Measurements from ENCODE around the gene BCR. TPM values are rescaled to one million over a fixed set of nuclear protein-coding genes. Genes with fewer than 3 reads are reported as not detected.

BCR gene
- total and polyA plus RNA-seq, 2 of the 13 experiments (the other 11 are each of a cell fraction or from before 2014, with no cell fraction given) = 19.9 to 33.6 TPM

DNA sequence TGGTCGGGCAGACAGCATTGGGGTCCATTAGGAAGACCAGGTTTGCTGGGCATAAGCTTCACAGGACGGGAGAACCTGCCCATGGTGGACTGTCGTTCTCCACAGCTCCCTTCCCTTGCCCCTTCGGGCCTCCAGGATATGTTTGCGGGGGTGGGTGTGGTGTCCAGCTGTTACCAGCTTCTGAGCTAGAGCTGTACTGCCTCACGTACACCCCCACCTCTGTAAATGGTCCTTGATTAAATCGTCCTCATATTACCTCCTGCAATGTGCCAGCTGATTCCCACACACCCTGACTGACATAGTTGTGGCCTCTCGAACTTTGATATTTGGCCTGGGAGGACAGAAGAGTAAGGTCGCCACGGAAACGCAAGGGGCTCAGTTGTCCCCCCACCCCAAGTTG, 16.2 kb upstream of the BCR start:
- no peaks in the 10 kb centered on the region for H3K79me2 ChIP-seq (ENCODE audit: insufficient read depth, low read length)
- H3K9ac ChIP-seq (ENCODE audit: insufficient read depth, low read depth, low read length) = no peak overlapping the region
- H3K4me1 ChIP-seq (ENCODE audit: insufficient read depth, low read length) = peaks cover 81% of the 10 kb centered on the region
- 11% methylated on average over 8 of the region's 11 CpGs for WGBS (ENCODE audit: low lambda C conversion rate)
- POLR2A ChIA-PET = interaction anchor here (1.1 kb wide), 1 partner anchor 19 kb away, joined by 4 read pairs; the partner anchor contains the start of gene RAB36
- H3K4me3 ChIP-seq (replicated peaks in 1 of 3; ENCODE audit: insufficient read depth in 1 of 3, low read depth in 2 of 3, low read length in 3 of 3) = peak overlapping the region in 1 of 3 experiments; percentile 42; a peak in 2 of 6 replicates
- H3K27ac ChIP-seq (ENCODE audit: extremely low read length, insufficient read depth, low read length) = peak overlapping the region; percentile 11
- no peak overlapping the region for H2AFZ ChIP-seq (ENCODE audit: low read length)
- intact Hi-C loops (cut with micrococcal nuclease; ENCODE audit: unreplicated experiment) = no loop called here
- no TSS peak for BruUV-seq (replicated peaks)
- peak; percentile 6; the same call in 2 of the 3 replicates for ATAC-seq
- no peak for FAIRE-seq
- H3K9me3 ChIP-seq (ENCODE audit: low read length) = no peaks in the 10 kb centered on the region
- DNase-seq (ENCODE audit: low spot score) = no peak
- in situ Hi-C loops (cut with HindIII; ENCODE audit: extremely low pct_ligation_motif_present, low pct_unique_long_range_greater_than_20kb) = loop anchor here (25.0 kb wide), 1 partner anchor 398 kb away; no protein-coding TSS in a partner anchor
- CTCF ChIA-PET (ENCODE audit: low intra/inter-chr PET ratio, low total read pairs) = no interaction called here
- no peaks in the 10 kb centered on the region for H3K27me3 ChIP-seq (ENCODE audit: control insufficient read depth in 1 of 2, insufficient read depth in 2 of 2, low read length in 2 of 2)
- H3K4me2 ChIP-seq (ENCODE audit: low read depth, low read length) = peak overlapping the region; percentile 60
- H3K36me3 ChIP-seq (replicated peaks in 1 of 2; ENCODE audit: control insufficient read depth in 1 of 2, insufficient read depth in 2 of 2, low read length in 2 of 2) = no peaks in the 10 kb centered on the region
- no peaks in the 10 kb centered on the region for H4K20me1 ChIP-seq (ENCODE audit: insufficient read depth, low read length)
- no peak for TF ChIP-seq YEATS4 (CRISPR knock-in tag; IDR thresholded peaks at IDR 0.05; ENCODE audit: borderline replicate concordance)
- no peak for TF ChIP-seq ZSCAN21 (CRISPR knock-in tag; IDR thresholded peaks at IDR 0.05; ENCODE audit: borderline replicate concordance)
- no peak for TF ChIP-seq NKX3-1 (CRISPR knock-in tag; IDR thresholded peaks at IDR 0.05)
- 0 out of 2 replicates have a peak, but pooled peaks have one; percentile 37 for TF ChIP-seq NFKB2 (CRISPR knock-in tag; IDR thresholded peaks at IDR 0.05; ENCODE audit: borderline replicate concordance)
- TF ChIP-seq ZNF652 (CRISPR knock-in tag; IDR thresholded peaks at IDR 0.05; ENCODE audit: borderline replicate concordance, low read depth) = no peak
- peak; percentile 57 for TF ChIP-seq HNF4A (CRISPR knock-in tag; IDR thresholded peaks at IDR 0.05)
- no peak for TF ChIP-seq HDAC1 (CRISPR knock-in tag; IDR thresholded peaks at IDR 0.05)
- no peak for TF ChIP-seq U2AF2 (IDR thresholded peaks at IDR 0.05; ENCODE audit: low read depth, low read length)
- 0 out of 2 replicates have a peak, but pooled peaks have one; percentile 8 for TF ChIP-seq ZBTB7A (CRISPR knock-in tag; IDR thresholded peaks at IDR 0.05)
- TF ChIP-seq ZC3H13 (CRISPR knock-in tag; IDR thresholded peaks at IDR 0.05) = 0 out of 2 replicates have a peak, but pooled peaks have one; percentile 40
- TF ChIP-seq, protein P1, sequence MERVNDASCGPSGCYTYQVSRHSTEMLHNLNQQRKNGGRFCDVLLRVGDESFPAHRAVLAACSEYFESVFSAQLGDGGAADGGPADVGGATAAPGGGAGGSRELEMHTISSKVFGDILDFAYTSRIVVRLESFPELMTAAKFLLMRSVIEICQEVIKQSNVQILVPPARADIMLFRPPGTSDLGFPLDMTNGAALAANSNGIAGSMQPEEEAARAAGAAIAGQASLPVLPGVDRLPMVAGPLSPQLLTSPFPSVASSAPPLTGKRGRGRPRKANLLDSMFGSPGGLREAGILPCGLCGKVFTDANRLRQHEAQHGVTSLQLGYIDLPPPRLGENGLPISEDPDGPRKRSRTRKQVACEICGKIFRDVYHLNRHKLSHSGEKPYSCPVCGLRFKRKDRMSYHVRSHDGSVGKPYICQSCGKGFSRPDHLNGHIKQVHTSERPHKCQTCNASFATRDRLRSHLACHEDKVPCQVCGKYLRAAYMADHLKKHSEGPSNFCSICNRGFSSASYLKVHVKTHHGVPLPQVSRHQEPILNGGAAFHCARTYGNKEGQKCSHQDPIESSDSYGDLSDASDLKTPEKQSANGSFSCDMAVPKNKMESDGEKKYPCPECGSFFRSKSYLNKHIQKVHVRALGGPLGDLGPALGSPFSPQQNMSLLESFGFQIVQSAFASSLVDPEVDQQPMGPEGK (CRISPR knock-in tag; IDR thresholded peaks at IDR 0.05) = peak; percentile 35; the same call in 1 of the 2 replicates
- TF ChIP-seq ZNF615 (CRISPR knock-in tag; IDR thresholded peaks at IDR 0.05; ENCODE audit: borderline replicate concordance) = no peak
- TF ChIP-seq, protein P2, sequence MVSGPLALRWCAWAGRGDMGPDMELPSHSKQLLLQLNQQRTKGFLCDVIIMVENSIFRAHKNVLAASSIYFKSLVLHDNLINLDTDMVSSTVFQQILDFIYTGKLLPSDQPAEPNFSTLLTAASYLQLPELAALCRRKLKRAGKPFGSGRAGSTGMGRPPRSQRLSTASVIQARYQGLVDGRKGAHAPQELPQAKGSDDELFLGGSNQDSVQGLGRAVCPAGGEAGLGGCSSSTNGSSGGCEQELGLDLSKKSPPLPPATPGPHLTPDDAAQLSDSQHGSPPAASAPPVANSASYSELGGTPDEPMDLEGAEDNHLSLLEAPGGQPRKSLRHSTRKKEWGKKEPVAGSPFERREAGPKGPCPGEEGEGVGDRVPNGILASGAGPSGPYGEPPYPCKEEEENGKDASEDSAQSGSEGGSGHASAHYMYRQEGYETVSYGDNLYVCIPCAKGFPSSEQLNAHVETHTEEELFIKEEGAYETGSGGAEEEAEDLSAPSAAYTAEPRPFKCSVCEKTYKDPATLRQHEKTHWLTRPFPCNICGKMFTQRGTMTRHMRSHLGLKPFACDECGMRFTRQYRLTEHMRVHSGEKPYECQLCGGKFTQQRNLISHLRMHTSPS (CRISPR knock-in tag; IDR thresholded peaks at IDR 0.05; ENCODE audit: low read depth) = 0 out of 2 replicates have a peak, but pooled peaks have one; percentile 3
- no peak for TF ChIP-seq ONECUT2 (CRISPR knock-in tag; IDR thresholded peaks at IDR 0.05)
- TF ChIP-seq EEA1 (CRISPR knock-in tag; IDR thresholded peaks at IDR 0.05; ENCODE audit: borderline replicate concordance) = no peak
- TF ChIP-seq ZNF451 (CRISPR knock-in tag; IDR thresholded peaks at IDR 0.05) = no peak
- TF ChIP-seq SPEN (CRISPR knock-in tag; IDR thresholded peaks at IDR 0.05; ENCODE audit: low read depth) = no peak
- TF ChIP-seq, protein P3, sequence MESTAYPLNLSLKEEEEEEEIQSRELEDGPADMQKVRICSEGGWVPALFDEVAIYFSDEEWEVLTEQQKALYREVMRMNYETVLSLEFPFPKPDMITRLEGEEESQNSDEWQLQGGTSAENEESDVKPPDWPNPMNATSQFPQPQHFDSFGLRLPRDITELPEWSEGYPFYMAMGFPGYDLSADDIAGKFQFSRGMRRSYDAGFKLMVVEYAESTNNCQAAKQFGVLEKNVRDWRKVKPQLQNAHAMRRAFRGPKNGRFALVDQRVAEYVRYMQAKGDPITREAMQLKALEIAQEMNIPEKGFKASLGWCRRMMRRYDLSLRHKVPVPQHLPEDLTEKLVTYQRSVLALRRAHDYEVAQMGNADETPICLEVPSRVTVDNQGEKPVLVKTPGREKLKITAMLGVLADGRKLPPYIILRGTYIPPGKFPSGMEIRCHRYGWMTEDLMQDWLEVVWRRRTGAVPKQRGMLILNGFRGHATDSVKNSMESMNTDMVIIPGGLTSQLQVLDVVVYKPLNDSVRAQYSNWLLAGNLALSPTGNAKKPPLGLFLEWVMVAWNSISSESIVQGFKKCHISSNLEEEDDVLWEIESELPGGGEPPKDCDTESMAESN (CRISPR knock-in tag; conservative IDR thresholded peaks at IDR 0.05) = 0 out of 2 replicates have a peak, but pooled peaks have one; percentile 24
